Bone marrow (tissue), 2 donors: ENCODE results near the gene CELF2.

Experiments used
- DNase-seq, 2 donors: peaks; one replicate each; lab custom pipeline; 2025; lab: John Stamatoyannopoulos, UW

CELF2 gene

GRCh38 chr10:11197878-11198277 lies 180.2 kb downstream of the CELF2 start:
- DNase-seq = no peak

- no peak for DNase-seq
Measured at GRCh38 chr10:11201911-11202310, 184.2 kb downstream of the CELF2 start.

DNA sequence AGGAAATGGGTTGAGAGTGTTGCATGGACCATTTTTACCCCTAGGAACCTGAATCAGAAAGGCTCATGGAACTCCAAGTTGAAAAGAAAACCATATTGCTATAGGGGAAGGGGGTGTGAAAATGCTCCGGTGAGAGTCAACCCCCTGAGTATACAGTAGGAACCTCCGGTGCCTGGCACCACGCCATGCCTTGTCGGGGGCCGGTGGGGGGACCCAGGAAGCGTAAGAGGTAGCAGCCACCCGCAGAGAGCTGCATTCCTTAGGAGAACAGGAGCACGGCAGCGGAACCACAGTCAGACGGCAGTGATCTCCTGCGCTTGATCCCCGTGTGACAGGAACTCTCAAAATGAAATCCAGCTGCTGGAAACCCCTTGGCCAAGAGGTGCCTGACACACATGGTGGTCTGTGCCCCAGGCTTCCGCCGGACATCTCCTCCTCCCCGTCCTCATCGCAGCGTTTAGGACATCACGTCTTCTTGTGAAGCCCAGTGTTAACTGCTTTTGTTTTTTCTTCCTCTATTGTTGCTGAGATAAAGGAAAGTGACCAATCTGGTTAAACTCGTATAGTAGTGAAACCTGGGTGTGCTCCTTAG lies 186.8 kb downstream of the CELF2 start:
- no peak for DNase-seq

DNA sequence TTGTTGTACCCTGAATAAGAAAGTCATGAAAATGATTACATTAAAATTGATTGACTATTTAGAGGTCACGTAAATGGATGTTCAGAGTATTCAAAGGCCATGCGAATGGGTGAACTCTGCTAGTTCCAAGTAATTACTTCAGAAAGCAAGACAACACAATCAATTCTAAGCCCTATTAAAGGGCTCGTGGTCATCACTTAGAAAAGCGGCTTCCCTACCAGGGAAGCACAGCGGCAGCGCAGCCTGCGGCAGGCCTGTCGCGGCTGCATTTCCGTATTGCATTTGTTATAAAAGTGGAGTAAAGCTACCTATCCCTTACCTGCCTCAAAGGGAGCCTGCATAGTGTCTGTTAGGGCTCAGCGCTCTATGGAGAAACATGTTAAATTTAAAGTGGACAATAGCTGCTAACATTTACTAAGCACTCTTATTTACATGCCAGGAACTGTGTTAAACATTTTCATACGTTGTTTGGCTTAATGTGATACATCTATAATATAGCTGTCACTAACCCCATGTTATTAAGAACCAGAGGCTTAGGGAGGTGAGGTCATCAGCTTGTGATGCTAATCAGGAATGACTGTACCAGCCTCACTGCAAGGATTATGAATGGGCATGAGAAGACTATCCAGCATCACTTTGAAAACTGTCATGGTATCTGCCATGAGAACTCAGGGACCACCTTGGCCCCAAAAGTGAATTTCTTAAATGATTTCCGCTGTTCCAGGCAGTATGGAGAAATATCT lies 187.5 kb downstream of the CELF2 start:
- DNase-seq = no peak

DNA sequence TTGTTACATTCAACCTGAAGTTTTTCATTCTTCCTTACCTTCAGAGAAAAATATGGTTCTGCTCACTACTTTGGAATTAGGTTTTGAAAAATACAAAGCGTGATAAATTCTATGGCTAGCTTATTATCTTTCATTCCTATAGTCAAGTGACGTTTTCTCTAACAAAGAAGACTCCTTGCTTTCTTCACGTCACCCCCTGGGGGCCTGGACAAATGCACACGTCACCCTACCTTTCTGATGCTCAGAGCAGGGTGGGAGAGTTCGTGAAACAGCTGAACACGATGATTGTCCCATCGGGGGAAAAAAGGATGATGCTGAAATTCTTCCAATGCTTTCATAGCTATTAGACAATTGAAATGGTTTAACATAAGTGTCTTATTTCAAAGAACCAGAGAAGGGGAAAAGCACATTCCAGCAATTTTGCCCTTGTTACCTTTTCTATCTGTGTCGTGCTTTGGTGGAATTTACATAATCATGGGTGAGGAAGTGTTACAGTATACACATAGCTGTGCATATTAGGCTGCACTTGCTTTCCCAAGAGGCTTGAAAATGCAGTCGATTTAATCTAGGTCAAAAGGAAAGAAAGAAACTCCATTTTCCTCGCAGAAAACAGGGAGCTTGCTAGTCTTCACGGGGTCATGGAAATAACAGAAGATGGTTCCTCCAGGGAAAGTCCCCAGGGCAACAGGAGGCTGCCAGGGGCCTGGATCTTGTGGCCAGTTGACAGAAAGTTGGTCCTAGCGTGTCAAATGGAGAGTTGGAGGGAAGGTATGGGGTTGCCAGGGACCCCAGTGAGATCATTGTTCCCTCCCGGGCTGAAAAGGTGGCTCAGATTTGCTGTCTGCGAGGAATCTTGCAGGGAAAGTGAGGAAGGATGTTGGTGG lies 189.2 kb downstream of the CELF2 start:
- no peak for DNase-seq

GRCh38 chr10:11207560-11207844 lies 189.8 kb downstream of the CELF2 start:
- DNase-seq = no peak

- no peak for DNase-seq
Measured at GRCh38 chr10:11208243-11208642, 190.6 kb downstream of the CELF2 start.

- no peak for DNase-seq
Measured at GRCh38 chr10:11208908-11209829, 191.5 kb downstream of the CELF2 start.

DNA sequence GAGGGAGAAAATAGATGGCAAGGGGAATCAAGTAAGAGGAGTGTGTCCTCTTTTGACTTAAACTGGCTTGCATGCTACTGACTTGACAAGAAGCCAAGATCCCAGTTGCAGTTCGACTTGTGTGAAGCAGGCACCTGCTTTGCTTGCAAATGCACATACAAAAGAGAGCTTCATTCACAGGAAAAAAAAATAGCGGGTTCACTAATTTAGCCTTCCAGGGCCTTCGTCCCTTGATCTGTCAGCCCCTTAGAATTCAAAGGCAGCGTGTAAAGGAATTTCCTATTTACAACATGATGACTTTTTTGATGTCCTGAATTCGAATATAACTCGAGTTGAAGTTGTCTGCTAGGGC lies 192.1 kb downstream of the CELF2 start:
- no peak for DNase-seq

DNA sequence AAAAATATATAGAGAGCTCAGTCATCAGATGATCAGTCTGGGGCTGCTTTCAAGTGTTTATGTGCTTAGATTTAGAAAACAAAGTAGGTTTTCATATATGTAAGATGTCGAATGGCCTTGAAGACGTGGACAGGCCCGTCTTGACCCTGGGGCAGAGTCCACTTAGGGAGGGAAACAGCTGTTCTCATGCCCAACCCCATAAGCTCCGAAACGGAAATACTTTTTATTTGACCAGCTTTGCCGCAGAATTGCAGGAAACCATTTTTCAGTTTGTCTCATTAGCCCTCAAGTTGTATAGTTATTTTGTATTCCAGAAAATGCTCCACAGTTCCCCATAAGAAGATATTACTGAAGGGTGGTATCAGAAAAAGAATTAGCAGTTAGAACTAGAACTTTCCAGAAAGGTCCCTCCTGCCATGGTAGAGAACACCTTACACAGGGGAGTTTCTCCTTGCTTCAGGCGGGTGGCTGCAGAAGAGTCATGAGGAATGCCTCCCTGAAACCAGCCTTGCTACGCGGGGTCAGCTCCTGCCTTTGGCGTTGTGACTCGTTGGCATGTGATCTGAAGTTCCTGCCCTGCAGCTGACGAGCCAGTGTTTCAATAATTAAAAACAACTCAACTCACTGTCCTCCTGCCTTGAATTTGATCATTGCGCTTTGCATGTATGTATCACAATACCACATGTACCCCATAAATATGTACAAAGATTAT lies 192.7 kb downstream of the CELF2 start:
- no peak for DNase-seq

DNA sequence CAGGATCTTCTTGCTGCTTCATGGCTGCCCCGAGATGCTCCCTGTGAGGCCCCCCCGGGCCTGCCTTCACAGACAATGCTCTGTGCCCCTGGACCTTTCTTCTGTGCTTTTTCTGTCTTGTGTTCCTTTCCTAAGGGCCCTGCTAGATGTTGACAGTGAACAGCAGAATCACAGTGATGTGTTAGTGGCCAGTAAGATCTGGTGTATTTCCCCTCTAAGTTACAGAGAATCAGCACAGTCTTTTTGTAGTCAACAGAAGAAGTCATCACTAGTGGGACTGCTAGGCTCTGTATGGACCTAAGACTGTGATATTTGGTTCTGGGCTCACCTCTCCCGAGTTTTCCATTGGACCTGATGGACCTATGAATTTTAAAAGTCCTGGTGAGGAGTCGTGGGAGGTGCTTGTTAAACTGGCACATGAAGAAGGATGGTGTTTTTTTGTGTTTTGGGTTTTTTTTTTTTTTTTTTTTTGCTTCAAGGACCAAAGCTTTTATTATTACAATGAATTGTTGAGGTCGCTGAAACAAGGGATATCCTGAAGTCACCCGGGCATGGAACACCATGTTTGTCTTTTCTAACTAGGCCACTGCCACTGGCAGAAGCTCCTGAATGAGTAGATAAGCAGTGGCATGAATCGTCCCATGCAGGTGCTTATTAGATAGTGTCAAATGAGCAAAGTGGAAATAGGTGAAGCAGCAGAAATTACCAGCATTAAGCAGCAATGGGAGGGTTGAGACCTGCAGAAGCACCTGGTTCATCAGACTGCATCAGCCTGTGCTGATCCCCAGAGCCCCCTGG lies 194.8 kb downstream of the CELF2 start:
- DNase-seq = no peak

DNA sequence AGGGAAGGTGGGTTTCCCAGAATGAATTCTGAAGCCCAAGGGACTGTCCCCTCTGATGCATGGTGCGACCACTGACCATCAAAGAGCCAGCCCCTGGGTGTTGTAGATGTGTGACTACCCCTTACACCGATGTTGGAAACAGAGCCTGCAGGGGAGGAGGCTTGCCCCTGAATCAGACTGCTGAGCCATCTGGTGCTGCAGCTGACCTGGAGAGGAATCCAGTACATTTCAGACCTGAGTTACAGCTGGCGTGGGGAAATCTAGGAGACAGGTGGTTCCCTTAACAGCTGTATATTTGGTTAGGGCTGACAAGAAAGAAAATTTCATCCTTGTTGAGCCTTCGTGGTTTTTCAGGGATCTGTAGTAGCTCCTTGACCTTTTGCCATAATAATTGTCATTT lies 195.5 kb downstream of the CELF2 start:
- DNase-seq = no peak

- DNase-seq = no peak
Measured at GRCh38 chr10:11214407-11214806, 196.7 kb downstream of the CELF2 start.

DNA sequence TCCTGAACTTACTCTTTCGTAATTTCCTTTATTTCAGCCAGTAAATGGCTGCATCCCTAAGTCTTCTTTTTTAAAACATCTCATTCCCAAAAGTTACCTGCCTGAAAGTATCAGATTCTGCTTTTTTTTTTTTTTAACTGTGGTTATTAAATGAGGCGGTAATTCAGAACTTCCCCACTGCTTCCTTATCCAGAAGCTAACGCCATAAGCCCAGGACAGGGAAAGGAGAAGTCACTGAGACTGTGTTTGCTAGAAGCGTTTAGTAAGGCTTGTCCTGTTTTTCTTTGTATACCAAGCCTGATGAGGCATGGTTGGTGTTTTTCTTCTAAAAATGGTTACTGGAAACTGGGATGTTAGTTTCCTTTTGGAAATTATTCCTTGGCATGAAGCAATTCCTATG lies 197.8 kb downstream of the CELF2 start:
- no peak for DNase-seq

DNA sequence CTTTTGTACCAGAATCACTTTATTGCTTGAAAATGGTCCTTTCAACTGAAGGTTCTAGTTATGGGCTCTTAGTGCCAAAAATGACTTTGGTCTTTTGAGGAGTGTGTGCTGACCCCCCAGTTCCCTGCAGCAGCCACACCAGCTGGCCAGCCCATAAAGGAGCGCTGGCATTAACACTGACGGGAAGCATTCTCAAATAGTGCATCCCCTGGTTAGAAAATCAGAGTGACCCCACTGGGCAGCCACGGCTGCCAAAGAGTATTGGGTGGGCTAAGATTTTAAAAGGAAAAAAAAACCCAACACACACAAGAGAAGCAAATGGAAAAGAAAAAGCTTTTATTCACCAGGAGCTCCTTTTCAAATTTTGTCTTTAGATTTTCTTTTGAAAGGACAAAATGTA lies 199.8 kb downstream of the CELF2 start:
- no peak for DNase-seq

- DNase-seq = no peak
Measured at GRCh38 chr10:11218395-11218794, 200.7 kb downstream of the CELF2 start.

DNA sequence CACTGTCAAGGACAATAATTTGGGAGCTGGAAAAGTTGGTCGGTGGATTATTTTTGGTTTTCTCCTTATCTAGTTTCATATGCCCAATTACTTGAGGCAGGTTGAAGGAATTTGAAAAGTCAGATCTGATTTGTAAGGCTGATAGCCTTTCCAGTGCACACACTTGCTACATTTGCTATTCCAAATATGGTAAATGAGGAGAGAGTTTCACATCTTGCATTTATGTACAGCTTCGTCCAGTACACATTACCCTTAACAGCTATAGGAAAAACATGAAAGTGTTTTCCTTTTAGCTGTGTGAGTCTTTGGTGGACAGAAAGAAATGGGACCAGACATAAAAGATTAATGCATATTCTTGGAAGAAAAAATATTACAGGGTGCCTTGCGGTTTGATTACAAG lies 201.8 kb downstream of the CELF2 start:
- no peak for DNase-seq

DNA sequence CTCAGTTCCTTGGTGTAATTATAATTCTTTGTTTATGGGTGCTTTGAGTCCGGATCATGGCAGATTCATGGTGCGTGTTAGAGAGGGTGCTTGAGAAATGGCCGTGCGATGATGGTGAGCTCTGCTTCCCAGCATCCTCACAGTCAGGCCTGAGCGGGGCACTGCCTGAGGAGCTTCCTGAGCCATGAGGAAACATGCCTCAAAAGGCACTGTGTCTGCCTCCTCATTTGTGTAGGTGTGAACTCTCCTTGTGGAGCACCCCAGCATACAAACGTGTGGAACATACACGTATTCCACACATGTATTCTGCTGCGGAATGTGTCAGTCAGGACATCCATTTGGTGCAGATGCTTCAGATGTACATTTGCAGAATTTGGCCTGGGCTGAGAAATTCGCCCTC lies 205.4 kb downstream of the CELF2 start:
- no peak for DNase-seq

GRCh38 chr10:11223507-11224140 lies 206.0 kb downstream of the CELF2 start:
- no peak for DNase-seq

DNA sequence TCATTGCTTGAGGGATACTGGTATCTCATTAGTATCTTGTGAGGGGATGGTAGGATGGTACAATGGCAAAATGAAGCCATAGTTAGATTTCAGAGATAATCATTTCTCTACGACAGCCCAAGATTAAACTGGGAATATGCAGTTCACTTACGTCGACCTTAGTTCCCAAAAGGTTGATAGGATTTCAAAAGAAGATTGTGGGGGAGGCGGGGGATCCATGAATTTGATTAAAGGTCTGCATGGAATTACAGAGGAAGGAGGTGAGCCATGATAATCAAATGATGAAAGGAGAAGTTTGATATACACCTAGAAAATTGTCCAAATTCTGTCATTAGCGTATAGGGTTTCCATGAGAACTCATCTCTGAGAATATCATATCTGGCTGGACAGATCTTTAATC lies 206.6 kb downstream of the CELF2 start:
- no peak for DNase-seq
